ENCODE data around the gene USP15.

The USP15 gene

DNA sequence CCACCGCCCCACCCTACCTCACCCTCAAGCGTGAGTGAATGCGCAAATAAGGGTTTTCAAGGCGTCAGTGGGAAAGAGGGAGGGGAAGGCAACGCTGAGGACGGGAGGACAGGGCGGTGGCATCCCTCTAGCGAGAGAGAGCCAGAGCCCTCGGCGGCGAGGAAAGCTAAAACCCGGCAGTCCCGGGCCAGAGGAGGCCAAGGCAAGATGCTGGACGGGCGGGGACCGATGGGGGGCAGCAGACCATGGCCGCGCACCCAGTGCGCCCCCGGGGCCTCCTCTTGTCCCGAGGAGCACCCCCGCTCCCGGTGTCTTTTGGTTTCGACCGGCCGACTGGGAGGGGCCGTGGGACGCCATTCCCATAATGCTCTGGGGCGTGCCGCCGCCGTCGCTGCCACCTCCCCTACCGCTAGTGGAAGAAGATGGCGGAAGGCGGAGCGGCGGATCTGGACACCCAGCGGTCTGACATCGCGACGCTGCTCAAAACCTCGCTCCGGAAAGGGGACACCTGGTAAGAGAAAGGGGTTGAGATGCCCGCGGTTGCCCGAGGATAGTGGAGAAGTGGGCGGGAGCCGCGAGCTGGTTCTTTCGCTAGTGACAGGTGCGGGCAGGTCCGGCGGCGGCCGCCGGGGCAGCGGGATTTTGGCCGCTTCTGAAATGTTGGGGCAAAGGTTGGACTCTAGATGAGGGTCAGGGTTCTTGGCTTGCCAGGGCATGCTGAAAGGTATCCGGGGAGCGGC, at the start of gene USP15:
USP15 (plus strand) TSS at position 412 of the 740 bp plus-strand sequence; CDS start at position 423, 11 bp downstream.
- peak within 1 kb of the TSS; percentile 98 for H3K4me3 ChIP-seq (ENCODE audit: low read length)
- H3K36me3 ChIP-seq (ENCODE audit: control insufficient read depth, insufficient read depth, low read length) = no peaks in the 10 kb centered on the region
- peak within 1 kb of the TSS; percentile 96 for H3K27ac ChIP-seq (ENCODE audit: low read depth, low read length)
- no peaks in the 10 kb centered on the region for H3K4me1 ChIP-seq (ENCODE audit: control insufficient read depth, insufficient read depth, low read length)
- H3K9ac ChIP-seq (ENCODE audit: low read length) = peak within 1 kb of the TSS; percentile 97
- no peaks in the 10 kb centered on the region for H3K27me3 ChIP-seq (ENCODE audit: control insufficient read depth, insufficient read depth, low read length)

DNA sequence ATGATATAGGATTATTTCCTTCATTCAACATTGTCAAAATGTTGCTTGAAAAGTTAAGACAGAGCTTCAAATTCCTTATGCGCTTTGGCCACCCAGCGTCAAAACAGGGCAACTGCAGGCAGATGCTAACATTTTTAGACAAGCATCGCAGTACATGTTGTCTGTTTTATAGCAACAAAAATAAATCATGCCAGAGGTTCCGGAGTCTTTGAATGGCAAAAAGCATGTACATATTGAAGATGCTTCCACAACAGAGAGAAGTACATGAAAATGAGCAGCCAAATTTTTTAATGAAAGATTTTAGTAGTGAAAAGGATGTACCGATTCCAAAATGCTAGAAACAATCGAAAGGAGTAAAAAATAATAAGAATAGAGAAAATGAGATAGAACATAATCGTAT, 49.8 kb upstream of the USP15 start:
- Histone ChIP-seq H3K9ac (ENCODE audit: low read length) (no peak overlapping the region), H3K4me1 (ENCODE audit: control insufficient read depth, insufficient read depth, low read length) (no peaks in the 10 kb centered on the region), H3K27me3 (ENCODE audit: control insufficient read depth, insufficient read depth, low read length) (no peaks in the 10 kb centered on the region), H3K27ac (ENCODE audit: low read depth, low read length) (no peak overlapping the region), H3K4me3 (ENCODE audit: low read length) (no peak overlapping the region), H3K36me3 (ENCODE audit: control insufficient read depth, insufficient read depth, low read length) (no peaks in the 10 kb centered on the region)

DNA sequence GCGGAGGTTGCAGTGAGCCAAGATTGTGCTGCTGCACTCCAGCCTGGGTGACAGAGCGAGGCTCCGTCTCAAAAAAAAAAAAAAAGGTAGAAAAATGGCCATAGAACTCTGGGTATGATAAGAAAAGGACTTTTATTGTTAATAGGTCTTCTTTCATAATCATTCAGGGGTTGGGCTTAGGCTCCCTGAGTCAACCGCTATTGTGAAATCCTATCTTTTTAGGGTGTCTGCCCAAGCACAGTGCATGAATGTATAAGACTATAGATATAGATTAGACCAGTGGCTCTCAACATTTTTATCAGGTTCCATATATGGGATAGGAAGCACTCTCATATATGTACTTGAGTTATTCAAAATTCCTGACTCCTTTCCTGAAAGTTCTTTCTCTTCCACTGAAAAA, 48.7 kb upstream of the USP15 start:
- no peaks in the 10 kb centered on the region for H3K36me3 ChIP-seq (ENCODE audit: control insufficient read depth, insufficient read depth, low read length)
- H3K27ac ChIP-seq (ENCODE audit: low read depth, low read length) = no peak overlapping the region
- H3K4me3 ChIP-seq (ENCODE audit: low read length) = no peak overlapping the region
- H3K9ac ChIP-seq (ENCODE audit: low read length) = no peak overlapping the region
- H3K4me1 ChIP-seq (ENCODE audit: control insufficient read depth, insufficient read depth, low read length) = no peaks in the 10 kb centered on the region
- no peaks in the 10 kb centered on the region for H3K27me3 ChIP-seq (ENCODE audit: control insufficient read depth, insufficient read depth, low read length)

DNA sequence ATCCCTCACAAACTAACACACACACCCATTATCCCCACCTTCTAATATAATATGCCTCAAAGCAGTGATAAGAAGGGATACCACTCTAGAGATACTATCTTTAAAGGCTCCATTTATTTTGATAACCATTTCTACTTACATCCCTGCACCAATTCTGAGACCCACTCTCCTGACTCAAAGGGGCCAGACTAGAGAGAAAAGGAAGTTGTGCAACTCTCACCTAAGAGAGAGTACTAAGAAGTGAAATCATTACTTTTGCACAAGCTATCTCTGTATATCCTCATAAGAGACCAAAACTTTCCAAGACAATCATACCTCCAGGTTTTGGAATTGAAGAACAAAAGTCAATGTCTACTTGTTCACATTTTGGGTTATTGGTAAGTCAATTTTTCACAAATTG, 45.4 kb upstream of the USP15 start:
- no peak overlapping the region for H3K27ac ChIP-seq (ENCODE audit: low read depth, low read length)
- H3K36me3 ChIP-seq (ENCODE audit: control insufficient read depth, insufficient read depth, low read length) = no peaks in the 10 kb centered on the region
- no peaks in the 10 kb centered on the region for H3K4me1 ChIP-seq (ENCODE audit: control insufficient read depth, insufficient read depth, low read length)
- H3K9ac ChIP-seq (ENCODE audit: low read length) = no peak overlapping the region
- H3K4me3 ChIP-seq (ENCODE audit: low read length) = no peak overlapping the region
- H3K27me3 ChIP-seq (ENCODE audit: control insufficient read depth, insufficient read depth, low read length) = no peaks in the 10 kb centered on the region

DNA sequence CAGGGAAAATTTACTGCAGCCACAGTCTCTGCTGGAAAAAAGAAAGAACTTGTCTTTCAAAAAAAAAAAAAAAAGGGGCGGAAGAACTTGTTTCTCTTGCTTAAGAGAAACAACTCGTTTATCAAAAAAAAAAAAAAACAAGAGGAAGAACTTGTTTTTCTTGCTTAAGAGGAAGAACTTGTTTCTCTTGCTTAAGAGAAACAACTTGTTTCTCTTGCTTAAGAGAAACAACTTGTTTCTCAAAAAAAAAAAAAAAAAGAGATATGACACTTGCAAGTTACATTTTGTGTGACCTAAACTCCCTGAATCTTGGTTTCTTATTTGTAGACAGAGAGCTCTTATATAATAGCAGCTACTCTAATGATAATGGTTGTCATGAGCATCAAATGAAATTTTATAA, 44.7 kb upstream of the USP15 start:
- H3K27ac ChIP-seq (ENCODE audit: low read depth, low read length) = no peak overlapping the region
- H3K36me3 ChIP-seq (ENCODE audit: control insufficient read depth, insufficient read depth, low read length) = no peaks in the 10 kb centered on the region
- H3K4me3 ChIP-seq (ENCODE audit: low read length) = no peak overlapping the region
- no peaks in the 10 kb centered on the region for H3K4me1 ChIP-seq (ENCODE audit: control insufficient read depth, insufficient read depth, low read length)
- no peak overlapping the region for H3K9ac ChIP-seq (ENCODE audit: low read length)
- H3K27me3 ChIP-seq (ENCODE audit: control insufficient read depth, insufficient read depth, low read length) = no peaks in the 10 kb centered on the region

DNA sequence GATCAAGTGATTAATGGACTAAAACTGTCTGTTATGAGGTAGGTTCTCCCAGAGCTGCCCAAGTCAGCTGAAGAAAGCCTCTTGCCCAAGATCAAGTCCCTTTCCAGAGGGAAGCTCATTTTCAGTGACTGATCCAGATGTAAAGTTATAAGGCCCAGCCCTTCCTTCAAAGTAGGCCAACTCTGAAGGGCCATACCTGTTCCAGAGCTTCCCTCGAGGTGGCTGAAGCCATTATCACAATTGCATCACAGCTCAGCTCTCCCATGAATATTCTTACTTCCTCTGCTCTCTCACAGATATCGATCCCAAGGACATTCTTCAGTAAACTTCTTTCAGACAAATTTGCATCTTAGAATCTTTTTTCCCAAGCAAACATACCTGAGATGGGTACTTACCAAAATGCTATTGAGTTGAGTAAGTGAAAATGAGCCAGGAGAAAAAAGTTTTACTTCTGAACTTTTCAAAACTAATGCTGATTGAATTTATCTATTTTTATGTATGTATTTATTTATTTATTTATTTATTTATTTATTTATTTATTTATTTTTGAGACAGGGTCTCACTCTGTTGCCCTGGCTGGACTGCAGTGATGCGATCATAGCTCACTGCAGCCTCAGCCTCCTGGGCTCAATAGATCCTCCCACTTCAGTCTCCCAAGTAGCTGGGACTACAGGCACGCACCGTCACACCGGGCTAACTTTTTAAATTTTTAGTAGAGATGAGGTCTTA, 42.6 kb upstream of the USP15 start:
- Histone ChIP-seq H3K9ac (ENCODE audit: low read length) (no peak overlapping the region), H3K4me3 (ENCODE audit: low read length) (no peak overlapping the region), H3K36me3 (ENCODE audit: control insufficient read depth, insufficient read depth, low read length) (no peaks in the 10 kb centered on the region), H3K4me1 (ENCODE audit: control insufficient read depth, insufficient read depth, low read length) (no peaks in the 10 kb centered on the region), H3K27me3 (ENCODE audit: control insufficient read depth, insufficient read depth, low read length) (no peaks in the 10 kb centered on the region), H3K27ac (ENCODE audit: low read depth, low read length) (no peak overlapping the region)

DNA sequence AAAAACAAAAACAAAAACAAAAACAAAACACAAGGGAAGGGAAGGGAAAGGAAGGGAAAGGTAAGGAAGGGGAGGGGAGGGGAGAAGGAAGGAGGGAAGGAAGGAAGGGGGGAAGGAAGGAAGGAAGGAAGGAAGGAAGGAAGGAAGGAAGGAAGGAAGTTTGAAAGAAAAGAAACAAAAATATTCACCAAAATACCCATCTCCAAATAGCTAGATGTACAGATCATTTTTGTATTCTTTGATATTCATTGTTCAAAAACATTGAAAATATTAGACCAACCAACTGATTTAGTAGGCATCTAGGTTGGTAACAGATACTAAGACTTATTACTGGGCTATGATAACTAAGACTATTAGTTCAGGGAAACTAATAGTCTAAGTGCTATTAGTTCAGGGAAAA, 39.1 kb upstream of the USP15 start:
- Histone ChIP-seq H3K36me3 (ENCODE audit: control insufficient read depth, insufficient read depth, low read length) (no peaks in the 10 kb centered on the region), H3K4me1 (ENCODE audit: control insufficient read depth, insufficient read depth, low read length) (no peaks in the 10 kb centered on the region), H3K9ac (ENCODE audit: low read length) (no peak overlapping the region), H3K4me3 (ENCODE audit: low read length) (no peak overlapping the region), H3K27ac (ENCODE audit: low read depth, low read length) (no peak overlapping the region), H3K27me3 (ENCODE audit: control insufficient read depth, insufficient read depth, low read length) (no peaks in the 10 kb centered on the region)

DNA sequence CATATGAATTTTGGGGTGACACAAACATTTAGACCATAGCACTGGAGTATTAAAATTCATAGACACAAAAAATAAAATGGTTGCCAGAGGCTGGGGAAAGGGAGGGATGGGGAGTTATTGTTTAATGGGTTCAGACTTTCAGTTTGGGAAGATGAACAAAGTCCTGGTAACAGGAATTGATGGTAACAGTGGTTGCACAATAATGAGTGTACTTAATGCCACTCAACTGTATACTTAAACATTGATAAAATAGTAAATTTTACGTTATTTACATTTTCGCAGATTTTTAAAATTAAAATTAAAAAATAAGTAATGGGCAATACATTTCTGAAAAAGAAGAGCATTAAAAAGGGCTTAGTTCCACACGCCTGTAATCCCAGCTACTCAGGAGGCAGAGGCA, 35.6 kb upstream of the USP15 start:
- H3K27me3 ChIP-seq (ENCODE audit: control insufficient read depth, insufficient read depth, low read length) = no peaks in the 10 kb centered on the region
- no peaks in the 10 kb centered on the region for H3K4me1 ChIP-seq (ENCODE audit: control insufficient read depth, insufficient read depth, low read length)
- H3K9ac ChIP-seq (ENCODE audit: low read length) = no peak overlapping the region
- no peaks in the 10 kb centered on the region for H3K36me3 ChIP-seq (ENCODE audit: control insufficient read depth, insufficient read depth, low read length)
- no peak overlapping the region for H3K27ac ChIP-seq (ENCODE audit: low read depth, low read length)
- H3K4me3 ChIP-seq (ENCODE audit: low read length) = no peak overlapping the region

DNA sequence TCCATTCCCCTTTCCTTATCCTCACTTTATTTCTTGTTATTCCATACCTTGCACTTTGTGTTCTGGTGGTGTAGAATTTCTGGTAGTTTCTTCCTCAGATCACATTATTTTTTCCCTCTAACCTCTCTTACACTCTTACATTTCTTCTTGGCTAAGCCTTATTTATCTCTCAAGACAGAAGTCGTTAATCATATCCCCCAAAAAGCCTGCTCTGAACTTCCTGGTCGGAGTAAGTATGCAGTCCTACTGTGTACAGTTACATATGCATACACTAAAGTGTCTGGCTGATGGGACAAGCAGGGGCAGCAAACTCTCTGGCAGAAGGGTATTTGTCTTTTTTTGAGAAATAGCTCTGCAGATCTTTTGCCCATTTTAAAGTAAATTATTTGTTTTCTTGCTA, 33.1 kb upstream of the USP15 start:
- Histone ChIP-seq H3K4me3 (ENCODE audit: low read length) (no peak overlapping the region), H3K36me3 (ENCODE audit: control insufficient read depth, insufficient read depth, low read length) (no peaks in the 10 kb centered on the region), H3K27me3 (ENCODE audit: control insufficient read depth, insufficient read depth, low read length) (no peaks in the 10 kb centered on the region), H3K4me1 (ENCODE audit: control insufficient read depth, insufficient read depth, low read length) (no peaks in the 10 kb centered on the region), H3K9ac (ENCODE audit: low read length) (no peak overlapping the region), H3K27ac (ENCODE audit: low read depth, low read length) (no peak overlapping the region)

DNA sequence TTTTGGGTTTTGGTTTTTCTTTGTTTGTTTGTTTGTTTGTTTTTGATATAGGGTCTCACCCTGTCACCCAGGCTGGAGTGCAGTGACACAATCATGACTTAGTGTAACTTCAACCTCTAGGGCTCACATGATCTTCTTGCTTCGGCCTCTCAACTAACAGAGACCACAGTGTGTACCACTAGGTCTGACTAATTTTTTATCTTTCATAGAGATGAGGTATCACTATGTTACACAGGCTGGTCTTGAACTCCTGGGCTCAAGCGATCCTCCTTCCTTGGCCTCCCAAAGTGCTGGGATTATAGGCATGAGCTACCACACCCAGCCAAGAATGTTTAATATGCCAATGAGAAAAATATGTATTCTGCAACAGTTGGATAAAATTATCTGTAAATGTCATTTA, 29.6 kb upstream of the USP15 start:
- no peak overlapping the region for H3K27ac ChIP-seq (ENCODE audit: low read depth, low read length)
- H3K9ac ChIP-seq (ENCODE audit: low read length) = no peak overlapping the region
- H3K4me1 ChIP-seq (ENCODE audit: control insufficient read depth, insufficient read depth, low read length) = no peaks in the 10 kb centered on the region
- H3K4me3 ChIP-seq (ENCODE audit: low read length) = no peak overlapping the region
- no peaks in the 10 kb centered on the region for H3K27me3 ChIP-seq (ENCODE audit: control insufficient read depth, insufficient read depth, low read length)
- no peaks in the 10 kb centered on the region for H3K36me3 ChIP-seq (ENCODE audit: control insufficient read depth, insufficient read depth, low read length)

DNA sequence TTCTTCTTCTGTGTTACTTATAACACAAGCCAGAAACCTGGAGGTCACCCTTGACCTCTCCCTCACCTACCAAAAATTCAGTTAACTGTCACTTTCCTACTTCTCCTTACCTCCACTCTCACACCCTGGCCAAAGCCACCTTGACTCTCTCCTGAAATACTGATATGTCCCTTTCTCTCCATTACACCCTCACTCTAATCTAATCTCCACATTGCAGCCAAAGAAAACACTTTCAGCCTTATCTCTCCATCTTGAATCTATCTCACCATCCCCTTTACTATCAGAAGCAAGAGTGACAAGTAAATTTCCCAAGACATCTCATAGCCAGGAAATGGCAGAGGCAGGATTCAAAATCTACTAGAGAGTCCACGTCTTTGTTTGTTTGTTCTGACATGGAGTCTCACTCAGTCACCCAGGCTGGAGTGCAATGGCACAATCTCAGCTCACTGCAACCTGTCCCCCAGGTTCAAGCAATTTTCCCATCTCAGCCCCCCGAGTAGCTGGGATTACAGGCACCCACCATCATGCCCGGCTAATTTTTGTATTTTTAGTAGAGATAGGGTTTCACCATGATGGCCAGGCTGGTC, 28.0 kb upstream of the USP15 start:
- Histone ChIP-seq H3K27ac (ENCODE audit: low read depth, low read length) (no peak overlapping the region), H3K4me1 (ENCODE audit: control insufficient read depth, insufficient read depth, low read length) (no peaks in the 10 kb centered on the region), H3K9ac (ENCODE audit: low read length) (no peak overlapping the region), H3K36me3 (ENCODE audit: control insufficient read depth, insufficient read depth, low read length) (no peaks in the 10 kb centered on the region), H3K4me3 (ENCODE audit: low read length) (no peak overlapping the region), H3K27me3 (ENCODE audit: control insufficient read depth, insufficient read depth, low read length) (no peaks in the 10 kb centered on the region)

DNA sequence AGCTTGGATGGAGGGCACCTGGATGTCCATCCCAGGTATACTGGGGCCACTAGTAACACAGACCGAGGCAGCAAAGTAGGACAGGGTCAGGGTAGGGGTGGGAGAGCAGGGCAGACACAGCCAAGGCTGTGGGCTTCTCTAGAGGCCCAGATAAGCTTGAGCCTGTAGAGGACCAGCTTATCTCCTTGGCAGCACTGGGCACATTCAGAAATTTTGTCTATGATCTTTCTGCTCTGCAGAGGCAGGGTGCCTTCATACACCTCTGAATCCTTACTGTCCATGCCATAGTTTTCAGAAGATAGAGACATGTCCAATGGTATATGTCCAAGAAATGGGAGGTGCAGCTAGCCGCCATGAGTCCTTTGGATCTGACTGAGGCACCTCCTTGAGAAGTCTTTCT, 26.4 kb upstream of the USP15 start:
- H3K4me1 ChIP-seq (ENCODE audit: control insufficient read depth, insufficient read depth, low read length) = no peaks in the 10 kb centered on the region
- no peak overlapping the region for H3K27ac ChIP-seq (ENCODE audit: low read depth, low read length)
- H3K9ac ChIP-seq (ENCODE audit: low read length) = no peak overlapping the region
- no peak overlapping the region for H3K4me3 ChIP-seq (ENCODE audit: low read length)
- no peaks in the 10 kb centered on the region for H3K36me3 ChIP-seq (ENCODE audit: control insufficient read depth, insufficient read depth, low read length)
- no peaks in the 10 kb centered on the region for H3K27me3 ChIP-seq (ENCODE audit: control insufficient read depth, insufficient read depth, low read length)

Data from rectal smooth muscle tissue (tissue), 1 donor.